OCI-LY3 (cell line): ENCODE results near the gene PRX.

Source experiments
- H2AFZ ChIP-seq: fragments of 200-600, 300-600 bp; shearing (Covaris generic); 2 replicates; pipeline ENCODE4 v1.6.0; 2014; ENCODE audit warnings: antibody characterized with exemption, low read depth, low read length
- H3K27ac ChIP-seq: fragments of 200-600, 300-600 bp; sonication (generic); 2 replicates; pipeline ENCODE4 v1.5.1; 2014; ENCODE audit warnings: mild to moderate bottlenecking, low read length, moderate library complexity, mixed read lengths
- H3K27me3 ChIP-seq: fragments of 200-600, 300-600 bp; sonication (generic); 2 replicates; pipeline ENCODE4 v1.6.1; 2014; ENCODE audit warnings: low read depth, low read length, mixed read lengths
- H3K36me3 ChIP-seq: fragments of 200-600, 300-600 bp; sonication (generic); replicated peaks from 2 replicates; pipeline ENCODE3; 2014; ENCODE audit warnings: low read depth, low read length, mixed read lengths
- H3K4me1 ChIP-seq: fragments of 300-600, 200-600 bp; sonication (generic); 2 replicates; pipeline ENCODE4 v1.6.1; 2014; ENCODE audit warnings: low read length, mixed read lengths
- H3K4me2 ChIP-seq: fragments of 200-600, 300-600 bp; sonication (generic); 2 replicates; pipeline ENCODE4 v1.6.1; 2014; ENCODE audit warnings: low read length, mixed read lengths
- H3K4me3 ChIP-seq: fragments of 300-600, 200-600 bp; sonication (generic); 2 replicates; pipeline ENCODE4 v1.5.1; 2014; ENCODE audit warnings: antibody characterized with exemption, mild to moderate bottlenecking, low read length, moderate library complexity
- H3K79me2 ChIP-seq: fragments of 300-600, 200-600 bp; shearing (Covaris generic); 2 replicates; pipeline ENCODE4 v1.6.1; 2014; ENCODE audit warnings: mild to moderate bottlenecking, low read length, mixed read lengths
- H3K9ac ChIP-seq: fragments of 300-600, 200-600 bp; shearing (Covaris generic); 2 replicates; pipeline ENCODE4 v1.6.0; 2014; ENCODE audit warnings: mild to moderate bottlenecking, low read length, moderate library complexity
- H3K9me3 ChIP-seq: fragments of 200-600, 300-600 bp; shearing (Covaris generic); 2 replicates; pipeline ENCODE4 v1.6.1; 2014; ENCODE audit warnings: low read length, mixed read lengths; ENCODE audit not compliant: insufficient read depth
- H4K20me1 ChIP-seq: fragments of 200-600, 300-600 bp; sonication (generic); 2 replicates; pipeline ENCODE4 v1.6.1; 2016; ENCODE audit warnings: low read length, mixed read lengths; ENCODE audit not compliant: insufficient read depth
- CTCF ChIP-seq: fragments of 200-600, 300-600 bp; sonication (generic); IDR thresholded peaks from 2 replicates; pipeline ENCODE4 v1.5.1; 2014; ENCODE audit warnings: antibody characterized with exemption, low read length, low read depth
- EZH2phosphoT487 ChIP-seq: fragments of 200-600 bp; shearing (Covaris generic); IDR thresholded peaks from 2 replicates; pipeline ENCODE4 v1.6.1; 2018; ENCODE audit warnings: antibody characterized with exemption, mixed run types, low read depth

The PRX gene

DNA sequence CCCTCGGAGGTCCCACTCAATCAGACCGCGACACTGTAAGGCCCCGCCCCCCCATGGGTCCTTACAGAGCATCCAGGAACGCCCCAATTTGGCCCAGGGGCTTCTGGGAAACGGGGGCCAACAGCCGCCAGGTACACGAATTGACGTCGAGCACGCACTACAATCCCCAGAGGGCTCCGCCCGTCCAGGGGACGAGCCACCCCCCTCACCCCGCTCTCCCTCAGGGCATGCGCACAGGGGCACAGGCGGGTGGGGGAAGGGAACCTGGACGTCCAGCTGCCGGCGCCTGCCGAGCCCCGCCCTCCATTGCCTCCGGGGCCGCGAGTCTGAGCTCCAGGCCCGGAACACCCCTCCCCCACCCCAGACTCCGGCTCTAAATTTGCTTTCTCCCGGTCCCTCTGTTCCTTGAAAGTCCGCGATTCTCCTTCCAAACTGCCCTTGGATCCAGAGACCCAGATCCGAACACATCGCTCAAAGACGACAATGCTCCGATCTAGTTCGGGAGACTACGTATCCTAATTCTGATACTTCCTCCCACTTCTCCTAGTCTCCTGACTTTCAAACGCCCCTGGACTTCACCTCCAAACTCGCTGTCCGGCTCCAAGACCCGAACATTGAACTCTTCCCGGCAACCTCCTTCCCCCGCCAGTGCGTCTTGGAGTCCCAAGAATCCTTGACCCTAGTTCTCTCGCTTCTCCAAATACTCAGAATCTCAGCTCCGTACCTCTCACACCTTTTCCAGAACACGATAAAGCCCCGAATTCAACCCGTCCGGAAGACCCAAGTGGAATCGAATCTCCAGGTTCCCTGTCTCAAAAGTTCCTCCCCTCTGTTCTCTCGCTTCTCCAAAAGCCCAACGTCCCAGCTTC, 30.2 kb upstream of the PRX start:
- TF ChIP-seq EZH2phosphoT487 (no peak), CTCF (no peak)
- peak overlapping the region; percentile 75 for H3K4me2 ChIP-seq
- peaks cover 31% of the 10 kb centered on the region for H3K79me2 ChIP-seq
- H3K27ac ChIP-seq, result peak overlapping the region; percentile 93
- no peaks in the 10 kb centered on the region for H3K27me3 ChIP-seq
- H3K4me1 ChIP-seq, result peaks cover 6% of the 10 kb centered on the region
- H3K4me3 ChIP-seq, result peak overlapping the region; percentile 96
- H4K20me1 ChIP-seq, result peaks cover 29% of the 10 kb centered on the region
- no peaks in the 10 kb centered on the region for H3K9me3 ChIP-seq
- peak overlapping the region; percentile 12; the same call in 1 of the 2 replicates for H2AFZ ChIP-seq
- H3K36me3 ChIP-seq, result peaks cover 29% of the 10 kb centered on the region
- H3K9ac ChIP-seq, result peak overlapping the region; percentile 100

DNA sequence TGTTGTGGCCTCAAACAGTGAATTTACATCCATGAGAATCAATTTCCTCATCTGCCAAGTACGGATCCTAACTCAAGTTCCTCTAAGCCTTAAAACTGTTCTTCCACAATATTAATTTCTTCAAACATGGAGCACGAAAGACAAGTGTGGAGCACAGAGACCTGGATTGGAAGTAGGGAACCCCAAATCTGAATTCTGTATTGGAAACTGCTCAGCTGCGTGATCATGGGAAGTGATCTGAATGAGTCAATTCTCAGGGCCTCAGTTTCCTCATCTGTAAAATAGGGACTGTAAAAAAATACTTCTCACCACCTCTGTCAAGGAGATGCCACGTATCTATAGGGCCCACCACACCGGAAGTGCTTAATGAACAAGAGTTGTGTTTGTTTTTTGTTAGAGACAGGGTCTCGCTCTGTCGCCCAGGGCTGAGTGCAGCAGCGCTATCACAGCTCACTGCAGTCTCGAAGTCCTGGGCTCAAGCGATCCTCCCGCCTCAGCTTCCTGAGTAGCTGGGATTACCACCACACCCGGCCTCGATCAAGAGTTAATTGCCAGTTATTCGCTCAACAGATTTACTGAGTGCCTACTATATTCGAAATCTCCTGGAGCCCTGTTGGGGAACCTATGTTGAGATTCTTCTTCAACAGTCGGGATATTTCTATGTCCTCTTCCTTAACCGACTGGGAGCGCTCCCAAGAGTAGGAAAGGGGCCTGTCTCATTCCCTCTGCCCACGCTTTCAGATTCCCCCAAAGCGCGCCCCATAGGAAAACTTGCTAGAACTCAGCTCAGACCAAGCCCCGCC, 29.4 kb upstream of the PRX start:
- TF ChIP-seq CTCF (no peak), EZH2phosphoT487 (no peak)
- peak overlapping the region; percentile 96 for H3K4me3 ChIP-seq
- H3K9ac ChIP-seq, result peak overlapping the region; percentile 61
- H3K27ac ChIP-seq, result 0 out of 2 replicates have a peak overlapping the region, but pooled peaks have one; percentile 7
- H3K4me2 ChIP-seq, result peak overlapping the region; percentile 75
- H3K79me2 ChIP-seq, result peaks cover 31% of the 10 kb centered on the region
- H2AFZ ChIP-seq, result no peak overlapping the region
- H3K27me3 ChIP-seq, result no peaks in the 10 kb centered on the region
- no peaks in the 10 kb centered on the region for H3K9me3 ChIP-seq
- H4K20me1 ChIP-seq, result peaks cover 29% of the 10 kb centered on the region
- peaks cover 29% of the 10 kb centered on the region for H3K36me3 ChIP-seq
- H3K4me1 ChIP-seq, result peaks cover 6% of the 10 kb centered on the region

DNA sequence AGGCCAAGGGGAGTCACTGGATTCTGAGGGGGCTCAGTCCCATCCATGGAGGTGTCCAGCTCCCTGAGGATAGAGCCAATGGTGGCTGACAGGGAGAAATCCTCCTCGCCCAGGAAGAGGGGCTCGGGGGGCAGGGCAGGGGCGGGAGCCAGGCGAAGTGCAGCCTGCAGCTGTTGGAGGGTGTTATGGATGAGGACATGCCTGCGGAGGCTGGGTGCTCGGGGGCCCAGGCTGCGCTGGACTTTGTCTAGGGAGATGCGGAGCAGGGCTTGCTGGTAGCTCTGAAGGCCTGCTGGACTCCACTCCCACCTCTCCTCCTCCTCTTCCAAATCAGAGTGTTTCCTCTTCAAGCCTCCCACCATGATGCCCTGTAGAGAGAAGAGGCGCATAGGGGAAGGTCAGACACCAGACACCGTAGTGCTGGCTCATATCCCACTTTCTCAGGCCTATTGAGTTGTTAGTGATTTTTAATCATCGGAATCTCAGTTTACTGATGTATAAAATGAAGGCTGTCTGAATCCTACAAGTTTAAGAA, 28.6 kb upstream of the PRX start:
- Histone ChIP-seq H3K4me3 (peak overlapping the region; percentile 96), H4K20me1 (peaks cover 29% of the 10 kb centered on the region)

More for the DNA sequence above, 28.6 kb upstream of the PRX start:
- no peaks in the 10 kb centered on the region for H3K9me3 ChIP-seq
- no peak overlapping the region for H3K9ac ChIP-seq
- no peak overlapping the region for H3K27ac ChIP-seq
- no peak for TF ChIP-seq CTCF
- TF ChIP-seq EZH2phosphoT487, result no peak
- no peak overlapping the region for H2AFZ ChIP-seq
- peaks cover 31% of the 10 kb centered on the region for H3K79me2 ChIP-seq
- peaks cover 29% of the 10 kb centered on the region for H3K36me3 ChIP-seq
- H3K4me1 ChIP-seq, result peaks cover 6% of the 10 kb centered on the region
- no peaks in the 10 kb centered on the region for H3K27me3 ChIP-seq
- H3K4me2 ChIP-seq, result peak overlapping the region; percentile 75
